ENCODE measurements around the gene SC5D. TPM values are rescaled to one million over a fixed set of nuclear protein-coding genes. Genes with fewer than 3 reads are reported as not detected.

The SC5D gene
- total RNA-seq, 2 donors from 2014 or later, result 14.9 to 28.5 TPM

DNA sequence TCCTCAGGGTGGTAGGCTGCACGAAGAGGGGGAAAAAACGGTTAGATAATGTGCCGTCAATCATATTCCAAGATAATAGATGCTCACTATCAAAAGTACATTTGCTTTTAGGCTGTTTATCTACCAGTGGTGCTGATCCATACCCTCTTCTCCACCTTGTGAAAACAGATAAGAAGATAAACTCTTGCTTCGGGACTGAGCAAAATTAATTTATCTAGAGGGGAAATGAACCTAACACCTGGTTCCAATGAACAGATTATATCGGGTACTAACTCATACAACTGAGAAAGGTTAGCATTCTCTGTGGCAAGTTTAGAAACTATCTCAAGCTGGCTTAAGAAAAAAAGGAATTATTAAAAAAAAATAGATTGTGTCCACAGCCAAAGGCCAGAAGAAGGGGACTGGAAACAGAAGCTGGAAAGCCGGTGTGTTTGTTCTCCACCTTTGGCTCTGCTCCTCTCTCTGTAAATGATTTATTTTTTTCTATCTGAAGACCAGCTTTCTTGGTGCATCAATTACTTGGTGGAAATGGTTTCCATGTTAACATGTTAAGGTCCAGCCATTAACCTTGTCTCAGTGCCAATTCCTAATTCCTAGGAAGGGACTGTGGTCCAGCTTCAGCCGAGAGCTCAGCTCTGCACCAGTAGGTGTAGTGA lies 55.8 kb downstream of the SC5D start:
- Histone ChIP-seq H3K4me3 (no peak overlapping the region), H3K27me3 (replicated peaks; ENCODE audit: insufficient read depth) (no peaks in the 10 kb centered on the region), H3K27ac (no peak overlapping the region), H3K4me1 (ENCODE audit: control insufficient read depth in 1 of 2, low read depth in 2 of 2) (no peaks in the 10 kb centered on the region), H3K36me3 (no peaks in the 10 kb centered on the region), H3K9me3 (no peaks in the 10 kb centered on the region)
- ATAC-seq (ENCODE audit: insufficient number of reproducible peaks, low FRiP score, low read depth), result no peak
- DNase-seq (ENCODE audit: low spot score), result no peak
- no peak for TF ChIP-seq CTCF (IDR thresholded peaks at IDR 0.05)

GRCh38 chr11:121349790-121350189 lies 57.2 kb downstream of the SC5D start:
- H3K27me3 ChIP-seq (replicated peaks; ENCODE audit: insufficient read depth), result no peaks in the 10 kb centered on the region
- no peak for TF ChIP-seq CTCF (IDR thresholded peaks at IDR 0.05)
- no peak for ATAC-seq (ENCODE audit: insufficient number of reproducible peaks, low FRiP score, low read depth)
- no peak overlapping the region for H3K27ac ChIP-seq
- H3K4me3 ChIP-seq, result no peak overlapping the region
- no peaks in the 10 kb centered on the region for H3K36me3 ChIP-seq
- no peaks in the 10 kb centered on the region for H3K4me1 ChIP-seq (ENCODE audit: control insufficient read depth in 1 of 2, low read depth in 2 of 2)
- no peaks in the 10 kb centered on the region for H3K9me3 ChIP-seq
- DNase-seq (ENCODE audit: low spot score), result no peak

DNA sequence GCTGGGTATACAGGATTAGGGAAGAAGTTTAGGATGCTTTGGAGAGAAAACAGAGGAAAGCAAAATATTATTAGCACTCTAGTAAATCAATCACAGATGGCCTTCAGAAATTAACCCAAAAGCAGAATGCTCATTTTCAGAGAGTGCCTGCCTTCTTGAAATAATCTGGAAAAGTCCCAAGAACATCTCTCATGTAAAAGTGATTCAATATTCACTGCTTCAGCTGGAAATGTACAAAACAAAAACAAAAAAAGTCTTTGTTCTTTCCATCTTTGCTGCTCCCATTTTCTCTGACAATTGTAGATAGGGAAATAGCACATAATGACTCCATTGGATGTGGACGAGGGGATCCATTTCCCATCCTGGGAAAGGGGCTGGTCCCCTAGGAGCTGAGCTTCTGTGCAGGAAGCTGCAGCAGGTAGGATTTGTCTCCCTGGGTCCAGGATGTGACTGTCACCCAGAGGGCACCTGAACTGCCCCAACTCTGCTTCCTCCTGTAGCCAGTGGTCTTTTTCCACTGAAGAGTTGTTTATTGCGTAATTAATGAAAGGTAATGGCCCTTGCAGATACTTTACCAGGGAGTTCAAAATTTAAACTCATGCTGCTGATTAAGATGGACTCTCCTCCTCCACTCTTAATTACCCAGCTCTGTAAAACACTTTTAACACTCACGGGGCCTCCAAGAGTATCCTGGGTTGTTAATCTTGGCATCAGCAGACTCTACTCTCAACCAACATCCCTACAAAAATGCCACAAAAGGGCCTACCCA lies 57.9 kb downstream of the SC5D start:
- ATAC-seq (ENCODE audit: insufficient number of reproducible peaks, low FRiP score, low read depth) (no peak), DNase-seq (ENCODE audit: low spot score) (no peak)
- Histone ChIP-seq H3K27me3 (replicated peaks; ENCODE audit: insufficient read depth) (no peaks in the 10 kb centered on the region), H3K4me1 (ENCODE audit: control insufficient read depth in 1 of 2, low read depth in 2 of 2) (no peaks in the 10 kb centered on the region), H3K4me3 (no peak overlapping the region), H3K27ac (no peak overlapping the region), H3K9me3 (no peaks in the 10 kb centered on the region), H3K36me3 (no peaks in the 10 kb centered on the region)
- no peak for TF ChIP-seq CTCF (IDR thresholded peaks at IDR 0.05)

DNA sequence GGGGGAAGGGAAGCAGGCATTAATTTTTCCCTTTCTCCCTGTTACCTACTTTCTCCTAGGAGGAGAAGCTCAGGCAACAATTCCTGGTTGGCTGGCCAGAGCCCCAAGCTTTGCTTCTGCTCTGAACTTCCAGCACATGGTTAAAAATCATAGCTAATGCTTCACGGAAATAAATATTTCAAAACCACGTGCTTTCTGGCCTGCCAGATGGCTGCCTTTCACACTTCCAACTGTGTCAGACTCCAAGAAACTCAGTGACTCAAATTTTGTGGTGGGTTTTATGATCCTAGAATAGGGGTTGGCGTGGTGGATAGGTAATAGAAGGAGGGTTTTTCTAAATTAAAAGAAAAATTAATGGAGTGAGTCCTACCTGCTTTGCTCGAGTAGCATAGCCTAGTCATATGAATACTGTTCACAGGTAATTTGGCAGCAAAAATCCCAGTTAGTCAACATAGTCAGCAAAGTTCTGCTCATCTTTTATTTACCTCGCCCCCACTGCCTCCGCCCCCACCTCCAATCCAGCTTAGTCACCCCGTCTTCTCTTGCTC lies 58.6 kb downstream of the SC5D start:
- Histone ChIP-seq H3K9me3 (no peaks in the 10 kb centered on the region), H3K36me3 (no peaks in the 10 kb centered on the region), H3K27me3 (replicated peaks; ENCODE audit: insufficient read depth) (no peaks in the 10 kb centered on the region), H3K4me1 (ENCODE audit: control insufficient read depth in 1 of 2, low read depth in 2 of 2) (no peaks in the 10 kb centered on the region), H3K27ac (no peak overlapping the region), H3K4me3 (no peak overlapping the region)
- no peak for ATAC-seq (ENCODE audit: insufficient number of reproducible peaks, low FRiP score, low read depth)
- TF ChIP-seq CTCF (IDR thresholded peaks at IDR 0.05), result no peak
- DNase-seq (ENCODE audit: low spot score), result no peak

DNA sequence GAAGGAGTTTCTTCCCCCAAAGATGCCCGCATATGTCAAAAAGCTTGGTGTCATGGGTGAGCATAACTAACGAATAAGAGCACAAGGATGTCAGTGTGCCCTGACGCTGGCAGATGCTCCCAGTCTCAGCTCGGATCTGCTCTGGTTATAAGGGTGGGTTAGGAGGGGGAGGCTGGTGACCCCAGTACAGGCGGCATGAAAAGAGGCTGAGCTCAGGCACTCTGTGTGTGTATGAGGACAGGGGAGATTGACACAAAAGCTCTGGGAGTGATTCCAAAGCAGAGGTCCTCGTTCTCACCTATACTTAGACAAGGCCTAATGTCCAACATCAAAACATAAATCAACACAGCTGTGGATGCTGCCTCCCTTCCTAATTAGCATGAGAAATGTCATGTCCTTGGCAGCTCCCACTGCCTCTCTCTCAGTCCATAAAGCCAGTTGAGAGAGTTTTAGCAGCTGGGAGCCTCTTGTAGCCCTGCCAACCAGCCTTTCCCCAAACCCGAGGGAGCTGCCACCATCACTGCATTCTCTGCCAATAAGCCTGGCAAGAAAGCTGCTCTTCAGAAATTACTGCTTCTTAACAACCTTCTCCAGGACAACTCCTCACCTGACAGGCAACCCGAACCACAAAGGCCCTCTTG lies 59.8 kb downstream of the SC5D start:
- DNase-seq (ENCODE audit: low spot score), result no peak
- Histone ChIP-seq H3K27me3 (replicated peaks; ENCODE audit: insufficient read depth) (no peaks in the 10 kb centered on the region), H3K27ac (no peak overlapping the region)

More for the DNA sequence above, 59.8 kb downstream of the SC5D start:
- no peaks in the 10 kb centered on the region for H3K9me3 ChIP-seq
- no peaks in the 10 kb centered on the region for H3K36me3 ChIP-seq
- H3K4me3 ChIP-seq, result no peak overlapping the region
- no peaks in the 10 kb centered on the region for H3K4me1 ChIP-seq (ENCODE audit: control insufficient read depth in 1 of 2, low read depth in 2 of 2)
- TF ChIP-seq CTCF (IDR thresholded peaks at IDR 0.05), result no peak
- no peak for ATAC-seq (ENCODE audit: insufficient number of reproducible peaks, low FRiP score, low read depth)

Measured in thoracic aorta (tissue), 2 donors.